ENCODE measurements around the gene TDRD15. TPM values are rescaled to one million over a fixed set of nuclear protein-coding genes. Genes with fewer than 3 reads are reported as not detected.
A peak's percentile ranks its signal among the peaks of the same experiment; 100 is the strongest.

Gene TDRD15
- total and polyA plus RNA-seq, 2 experiments from 2014 or later: 0.07 TPM; not detected in 1

DNA sequence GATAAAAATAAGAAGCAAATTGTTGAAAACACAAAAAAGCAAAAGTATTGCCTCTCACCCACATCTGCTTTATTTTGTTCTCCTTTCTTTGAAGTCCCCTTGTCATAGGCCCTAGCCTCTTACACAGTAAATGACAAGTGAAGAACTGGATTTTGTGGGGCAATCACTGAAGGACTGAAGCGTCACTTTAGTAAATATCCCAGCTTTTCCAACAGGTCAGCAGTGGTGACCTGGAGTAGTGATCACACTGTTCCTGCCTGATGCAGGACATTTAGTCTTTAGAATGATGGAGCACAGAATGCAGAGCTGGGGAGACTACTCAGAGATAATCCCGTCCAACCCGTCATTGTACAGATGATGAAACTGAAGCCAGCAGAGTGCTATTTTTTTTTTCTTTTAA lies 28.1 kb upstream of the TDRD15 start:
- H3K9me3 ChIP-seq (ENCODE audit: low read depth): no peaks in the 10 kb centered on the region
- no peaks in the 10 kb centered on the region for H3K36me3 ChIP-seq (replicated peaks; ENCODE audit: insufficient read depth, low read depth)
- TF ChIP-seq, protein P1, sequence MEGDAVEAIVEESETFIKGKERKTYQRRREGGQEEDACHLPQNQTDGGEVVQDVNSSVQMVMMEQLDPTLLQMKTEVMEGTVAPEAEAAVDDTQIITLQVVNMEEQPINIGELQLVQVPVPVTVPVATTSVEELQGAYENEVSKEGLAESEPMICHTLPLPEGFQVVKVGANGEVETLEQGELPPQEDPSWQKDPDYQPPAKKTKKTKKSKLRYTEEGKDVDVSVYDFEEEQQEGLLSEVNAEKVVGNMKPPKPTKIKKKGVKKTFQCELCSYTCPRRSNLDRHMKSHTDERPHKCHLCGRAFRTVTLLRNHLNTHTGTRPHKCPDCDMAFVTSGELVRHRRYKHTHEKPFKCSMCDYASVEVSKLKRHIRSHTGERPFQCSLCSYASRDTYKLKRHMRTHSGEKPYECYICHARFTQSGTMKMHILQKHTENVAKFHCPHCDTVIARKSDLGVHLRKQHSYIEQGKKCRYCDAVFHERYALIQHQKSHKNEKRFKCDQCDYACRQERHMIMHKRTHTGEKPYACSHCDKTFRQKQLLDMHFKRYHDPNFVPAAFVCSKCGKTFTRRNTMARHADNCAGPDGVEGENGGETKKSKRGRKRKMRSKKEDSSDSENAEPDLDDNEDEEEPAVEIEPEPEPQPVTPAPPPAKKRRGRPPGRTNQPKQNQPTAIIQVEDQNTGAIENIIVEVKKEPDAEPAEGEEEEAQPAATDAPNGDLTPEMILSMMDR (IDR thresholded peaks at IDR 0.05; ENCODE audit: poor library complexity): no peak
- H2AFZ ChIP-seq: no peak overlapping the region
- peaks cover 26% of the 10 kb centered on the region for H3K4me1 ChIP-seq (ENCODE audit: insufficient read depth)
- H3K4me2 ChIP-seq: no peak overlapping the region
- H3K9me2 ChIP-seq (replicated peaks; ENCODE audit: insufficient read depth): no peaks in the 10 kb centered on the region
- no peaks in the 10 kb centered on the region for H4K20me1 ChIP-seq (ENCODE audit: insufficient read depth, poor library complexity, severe bottlenecking)
- WGBS (ENCODE audit: low lambda C conversion rate, missing lambda C conversion rate): 77% methylated on average over 3 of the region's 3 CpGs
- DNase-seq (ENCODE audit: low spot score): no peak
- no peak overlapping the region for H3K4me3 ChIP-seq
- no peaks in the 10 kb centered on the region for H3K27me3 ChIP-seq
- peak overlapping the region; percentile 87 for H3K27ac ChIP-seq
- no peaks in the 10 kb centered on the region for H3K79me2 ChIP-seq

DNA sequence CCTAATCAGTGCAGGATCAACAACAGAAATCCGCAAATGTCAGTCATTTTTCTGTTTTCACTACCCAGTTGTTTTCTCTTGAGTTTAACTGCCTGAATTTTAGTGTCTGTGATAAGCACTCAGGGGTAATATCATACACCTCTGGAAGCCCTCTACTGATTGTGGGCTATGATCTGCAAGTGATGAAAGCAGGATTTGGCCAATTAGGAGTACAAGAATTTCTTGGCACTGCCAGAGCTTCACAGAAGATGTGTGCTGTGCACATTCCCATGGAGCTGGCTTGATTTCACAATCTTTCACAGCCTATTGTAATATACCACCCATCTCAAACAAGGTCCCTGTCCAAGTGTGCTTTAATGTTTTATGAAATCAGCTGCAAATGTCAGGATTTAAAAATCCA lies 27.3 kb upstream of the TDRD15 start:
- Histone ChIP-seq H3K4me3 (no peak overlapping the region), H3K36me3 (replicated peaks; ENCODE audit: insufficient read depth, low read depth) (no peaks in the 10 kb centered on the region), H3K79me2 (no peaks in the 10 kb centered on the region), H4K20me1 (ENCODE audit: insufficient read depth, poor library complexity, severe bottlenecking) (no peaks in the 10 kb centered on the region), H3K27ac (peak overlapping the region; percentile 87), H3K9me2 (replicated peaks; ENCODE audit: insufficient read depth) (no peaks in the 10 kb centered on the region), H3K4me2 (peak overlapping the region; percentile 40), H3K9me3 (ENCODE audit: low read depth) (no peaks in the 10 kb centered on the region), H3K4me1 (ENCODE audit: insufficient read depth) (peaks cover 26% of the 10 kb centered on the region), H3K27me3 (no peaks in the 10 kb centered on the region), H2AFZ (no peak overlapping the region)
- DNase-seq (ENCODE audit: low spot score): peak; percentile 31
- TF ChIP-seq EZH2phosphoT487 (IDR thresholded peaks at IDR 0.05; ENCODE audit: low read depth, severe bottlenecking, unreplicated experiment) (no peak), EZH2 (IDR thresholded peaks at IDR 0.05; ENCODE audit: borderline replicate concordance) (no peak)
- TF ChIP-seq, protein P1 (IDR thresholded peaks at IDR 0.05; ENCODE audit: poor library complexity): no peak
- 83% methylated on average over 1 of the region's 1 CpG for WGBS (ENCODE audit: low lambda C conversion rate, missing lambda C conversion rate)

DNA sequence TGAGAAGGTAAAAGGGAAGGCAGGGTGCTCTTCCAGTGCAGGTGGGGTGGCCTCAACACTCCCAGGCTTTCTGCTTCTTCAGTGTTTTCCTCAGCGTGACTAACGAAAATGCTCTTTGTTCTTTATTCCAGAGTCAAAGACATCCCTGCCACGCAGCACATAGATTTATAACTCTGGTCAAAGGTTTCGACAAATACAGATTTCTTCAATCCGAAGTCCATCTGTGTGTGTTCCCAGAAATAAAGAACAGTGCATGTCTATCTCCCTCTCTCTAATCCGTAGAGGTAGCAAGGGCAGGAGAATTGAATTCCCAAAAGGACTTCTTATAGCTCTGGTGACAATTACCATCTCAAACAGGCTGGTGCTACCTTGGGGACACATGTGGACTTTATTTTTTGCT lies 26.4 kb upstream of the TDRD15 start:
- Histone ChIP-seq H3K4me3 (no peak overlapping the region), H3K4me1 (ENCODE audit: insufficient read depth) (peaks cover 26% of the 10 kb centered on the region), H3K9me2 (replicated peaks; ENCODE audit: insufficient read depth) (no peaks in the 10 kb centered on the region), H3K9me3 (ENCODE audit: low read depth) (no peaks in the 10 kb centered on the region), H3K27ac (peak overlapping the region; percentile 87), H3K36me3 (replicated peaks; ENCODE audit: insufficient read depth, low read depth) (no peaks in the 10 kb centered on the region), H3K27me3 (no peaks in the 10 kb centered on the region), H3K4me2 (peak overlapping the region; percentile 53), H2AFZ (no peak overlapping the region), H4K20me1 (ENCODE audit: insufficient read depth, poor library complexity, severe bottlenecking) (no peaks in the 10 kb centered on the region), H3K79me2 (no peaks in the 10 kb centered on the region)
- TF ChIP-seq, protein P1 (IDR thresholded peaks at IDR 0.05; ENCODE audit: poor library complexity): no peak
- no peak for TF ChIP-seq EZH2 (IDR thresholded peaks at IDR 0.05; ENCODE audit: borderline replicate concordance)
- no peak for TF ChIP-seq EZH2phosphoT487 (IDR thresholded peaks at IDR 0.05; ENCODE audit: low read depth, severe bottlenecking, unreplicated experiment)
- 66% methylated on average over 6 of the region's 6 CpGs for WGBS (ENCODE audit: low lambda C conversion rate, missing lambda C conversion rate)
- DNase-seq (ENCODE audit: low spot score): peak; percentile 65

DNA sequence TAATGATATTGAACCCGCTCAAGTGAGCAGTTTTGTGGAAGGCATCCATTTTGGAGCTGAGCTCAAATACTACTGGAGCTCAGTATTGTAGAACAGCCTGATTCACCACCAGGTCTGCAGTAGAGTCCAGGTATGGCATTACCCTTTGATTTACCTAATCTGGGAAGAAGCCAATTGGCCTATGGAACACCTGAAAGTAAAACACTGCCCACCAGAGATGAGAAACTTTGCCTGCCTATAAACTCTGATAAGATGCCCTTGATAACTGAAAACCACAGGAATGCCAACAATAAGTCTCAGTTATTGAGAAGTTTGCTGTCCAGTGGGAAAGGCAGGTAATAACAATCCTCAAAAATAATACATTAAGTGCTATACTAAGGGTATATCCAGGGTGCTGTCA lies 25.5 kb upstream of the TDRD15 start:
- TF ChIP-seq, protein P1 (IDR thresholded peaks at IDR 0.05; ENCODE audit: poor library complexity): no peak
- WGBS (ENCODE audit: low lambda C conversion rate, missing lambda C conversion rate): 94% methylated on average over 1 of the region's 1 CpG
- Histone ChIP-seq H3K36me3 (replicated peaks; ENCODE audit: insufficient read depth, low read depth) (no peaks in the 10 kb centered on the region), H3K4me3 (no peak overlapping the region), H3K79me2 (no peaks in the 10 kb centered on the region), H3K27ac (peak overlapping the region; percentile 87), H2AFZ (no peak overlapping the region), H3K27me3 (no peaks in the 10 kb centered on the region), H3K4me1 (ENCODE audit: insufficient read depth) (peaks cover 26% of the 10 kb centered on the region), H3K9me2 (replicated peaks; ENCODE audit: insufficient read depth) (no peaks in the 10 kb centered on the region), H4K20me1 (ENCODE audit: insufficient read depth, poor library complexity, severe bottlenecking) (no peaks in the 10 kb centered on the region), H3K9me3 (ENCODE audit: low read depth) (no peaks in the 10 kb centered on the region), H3K4me2 (no peak overlapping the region)
- no peak for DNase-seq (ENCODE audit: low spot score)
